Spleen (tissue), 7 donors: ENCODE measurements around the gene DTNBP1.

Source experiments
- CTCF ChIP-seq, 11 experiments: fragments of 200-600 bp in 7 of 11; fragments of 450-650 bp in 4 of 11; sonication (generic) in 4 of 11; IDR thresholded peaks in 8 of 11; conservative IDR thresholded peaks in 3 of 11; 1 replicate in 7 of 11; 2 replicates in 4 of 11; pipeline versions ENCODE4 v1.4.0 to v1.8.0; 2016 to 2021; ENCODE audit warnings: antibody characterized with exemption in 11 of 11, inconsistent platforms in 4 of 11, mild to moderate bottlenecking in 1 of 11
- POLR2A ChIP-seq, 3 donors: fragments of 450-650 bp; IDR thresholded peaks; one replicate each; pipeline ENCODE4 v1.5.1; 2017; ENCODE audit warnings: antibody characterized with exemption in 3 of 3, mild to moderate bottlenecking in 1 of 3
- POLR2AphosphoS5 ChIP-seq, 3 donors: sonication (generic); formaldehyde crosslinking; IDR thresholded peaks; one replicate each; pipeline ENCODE4 v1.5.1; 2017; ENCODE audit warnings: antibody characterized with exemption in 3 of 3
- donor health status: DM: no; HTN: no; CAD: no; lungs with moderate emphysema.
- donor health status: DM: no; HTN: no; CAD: no.
- donor health status: DM: no; HTN: no; CAD: no.

- TF ChIP-seq CTCF (IDR thresholded peaks at IDR 0.05 in 8 of 11, conservative IDR thresholded peaks at IDR 0.05 in 3 of 11) (no peak), POLR2A (IDR thresholded peaks at IDR 0.05) (no peak), POLR2AphosphoS5 (IDR thresholded peaks at IDR 0.05) (no peak)
Observed at GRCh38 chr6:15574023-15574422, 88.8 kb downstream of the DTNBP1 start.
